Islet of Langerhans (tissue), 1 donor: ENCODE measurements around the gene IPPK.
"Not testable (repeated sequence)": the region's sequence is repeated elsewhere in the genome, so short reads cannot be mapped to it uniquely, and the experiment has no call there.

Experiments
- FAIRE-seq: peaks from one replicate; lab custom pipeline; 2011; peaks lifted over from hg19 to GRCh38; lab: Jason Lieb, UNC

IPPK gene

GRCh38 chr9:92636627-92637026, 33.3 kb downstream of the IPPK start:
- FAIRE-seq = no peak

GRCh38 chr9:92635760-92636159, 34.2 kb downstream of the IPPK start:
- FAIRE-seq = no peak

- FAIRE-seq = no peak
These were observed 35.0 kb downstream of the IPPK start for GRCh38 chr9:92634712-92635605.

- no peak for FAIRE-seq
These were observed 36.2 kb downstream of the IPPK start for GRCh38 chr9:92633614-92634278.

GRCh38 chr9:92632641-92633040, 37.3 kb downstream of the IPPK start:
- no peak for FAIRE-seq

GRCh38 chr9:92631452-92632343, 38.2 kb downstream of the IPPK start:
- no peak for FAIRE-seq

GRCh38 chr9:92627651-92628050, 42.3 kb downstream of the IPPK start:
- no peak for FAIRE-seq

- no peak for FAIRE-seq
These were observed 43.4 kb downstream of the IPPK start for GRCh38 chr9:92626484-92626883.

GRCh38 chr9:92623936-92624335, 46.0 kb downstream of the IPPK start:
- FAIRE-seq = not testable (repeated sequence)

- FAIRE-seq = no peak
These were observed 49.1 kb downstream of the IPPK start for GRCh38 chr9:92620845-92621244.

GRCh38 chr9:92619601-92620300, 50.2 kb downstream of the IPPK start:
- no peak for FAIRE-seq

GRCh38 chr9:92618633-92619225, 51.2 kb downstream of the IPPK start:
- no peak for FAIRE-seq

- no peak for FAIRE-seq
These were observed 51.9 kb downstream of the IPPK start for GRCh38 chr9:92617951-92618510.

- FAIRE-seq = no peak
These were observed 52.6 kb downstream of the IPPK start for GRCh38 chr9:92617195-92617813.

- no peak for FAIRE-seq
These were observed 53.2 kb downstream of the IPPK start for GRCh38 chr9:92616655-92617111.

GRCh38 chr9:92616199-92616641, 53.7 kb downstream of the IPPK start:
- FAIRE-seq = no peak

GRCh38 chr9:92615790-92616189, 54.1 kb downstream of the IPPK start:
- FAIRE-seq = no peak

- FAIRE-seq = no peak
These were observed 55.0 kb downstream of the IPPK start for GRCh38 chr9:92614763-92615461.

GRCh38 chr9:92614123-92614510, 55.8 kb downstream of the IPPK start:
- FAIRE-seq = no peak
